ENCODE data around the gene EPHX1. TPM values are rescaled to one million over a fixed set of nuclear protein-coding genes. Genes with fewer than 3 reads are reported as not detected.

Gene EPHX1
- total and polyA plus RNA-seq, 2 of the 8 experiments (the other 6 are each of a cell fraction or from before 2014, with no cell fraction given) = 45.3 to 79.1 TPM

DNA sequence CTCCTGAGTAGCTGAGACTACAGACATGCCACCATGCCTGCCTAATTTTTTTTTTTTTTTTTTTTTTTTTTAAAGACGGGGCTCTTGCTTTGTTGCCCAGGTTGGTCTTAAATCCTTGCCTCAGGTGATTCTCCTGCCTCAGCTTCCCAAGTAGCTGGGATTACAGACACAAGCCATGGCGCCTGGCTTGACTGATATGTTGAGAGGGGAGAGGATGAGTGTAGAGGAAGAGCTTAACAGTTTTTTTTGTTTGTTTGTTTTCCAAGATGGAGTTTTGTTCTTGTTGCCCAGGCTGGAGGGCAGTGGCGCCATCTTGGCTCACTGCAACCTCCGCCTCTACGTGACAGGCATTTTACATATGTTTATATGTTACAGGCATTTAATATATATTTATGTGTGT, 29.8 kb upstream of the EPHX1 start (continued):
- TF ChIP-seq, protein P1, sequence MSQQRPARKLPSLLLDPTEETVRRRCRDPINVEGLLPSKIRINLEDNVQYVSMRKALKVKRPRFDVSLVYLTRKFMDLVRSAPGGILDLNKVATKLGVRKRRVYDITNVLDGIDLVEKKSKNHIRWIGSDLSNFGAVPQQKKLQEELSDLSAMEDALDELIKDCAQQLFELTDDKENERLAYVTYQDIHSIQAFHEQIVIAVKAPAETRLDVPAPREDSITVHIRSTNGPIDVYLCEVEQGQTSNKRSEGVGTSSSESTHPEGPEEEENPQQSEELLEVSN (IDR thresholded peaks at IDR 0.05) = no peak
- peak in 1 of 2 experiments; percentile 50; a peak in 2 of 3 replicates for TF ChIP-seq POLR2A (IDR thresholded peaks at IDR 0.05; ENCODE audit: control extremely low read depth in 1 of 2, low read depth in 2 of 2, low read length in 2 of 2)
